ENCODE data around the gene MAP2K2.

Gene MAP2K2

GRCh38 chr19:4149518-4150288 lies 25.8 kb upstream of the MAP2K2 start:
- TF ChIP-seq TEAD4 (IDR thresholded peaks at IDR 0.05) = no peak

- TF ChIP-seq CREB1 (IDR thresholded peaks at IDR 0.05; ENCODE audit: low read depth) (no peak), FOXM1 (IDR thresholded peaks at IDR 0.05; ENCODE audit: borderline replicate concordance, low read depth) (no peak), NFIC (IDR thresholded peaks at IDR 0.05) (no peak), TAF1 (IDR thresholded peaks at IDR 0.05; ENCODE audit: low read depth) (no peak), MAX (IDR thresholded peaks at IDR 0.05) (no peak), REST (IDR thresholded peaks at IDR 0.05; ENCODE audit: low read depth) (no peak), EP300 (IDR thresholded peaks at IDR 0.05; ENCODE audit: borderline replicate concordance) (no peak), TCF12 (IDR thresholded peaks at IDR 0.05; ENCODE audit: low read depth) (no peak)
Measured at GRCh38 chr19:4144666-4145249, 20.8 kb upstream of the MAP2K2 start.

GRCh38 chr19:4140237-4140711 lies 16.4 kb upstream of the MAP2K2 start:
- TF ChIP-seq CREB1 (IDR thresholded peaks at IDR 0.05; ENCODE audit: low read depth) (no peak), MAX (IDR thresholded peaks at IDR 0.05) (no peak), TEAD4 (IDR thresholded peaks at IDR 0.05) (0 out of 2 replicates have a peak, but pooled peaks have one; percentile 18), RAD21 (IDR thresholded peaks at IDR 0.05; ENCODE audit: low read depth) (peak; percentile 68), TCF12 (IDR thresholded peaks at IDR 0.05; ENCODE audit: low read depth) (no peak), ZBTB7A (IDR thresholded peaks at IDR 0.05; ENCODE audit: low read depth) (0 out of 2 replicates have a peak, but pooled peaks have one; percentile 32), FOXM1 (IDR thresholded peaks at IDR 0.05; ENCODE audit: borderline replicate concordance, low read depth) (no peak)

GRCh38 chr19:4139614-4140236 lies 15.8 kb upstream of the MAP2K2 start:
- TF ChIP-seq ZBTB7A (IDR thresholded peaks at IDR 0.05; ENCODE audit: low read depth) (no peak), RAD21 (IDR thresholded peaks at IDR 0.05; ENCODE audit: low read depth) (peak; percentile 67), CEBPB (IDR thresholded peaks at IDR 0.05) (no peak)

GRCh38 chr19:4138445-4138844 lies 14.5 kb upstream of the MAP2K2 start:
- no peak for TF ChIP-seq YY1 (IDR thresholded peaks at IDR 0.05; ENCODE audit: low read depth)
- TF ChIP-seq MAX (IDR thresholded peaks at IDR 0.05) = no peak
- TF ChIP-seq CEBPB (IDR thresholded peaks at IDR 0.05) = no peak
- no peak for TF ChIP-seq REST (IDR thresholded peaks at IDR 0.05; ENCODE audit: low read depth)
- no peak for TF ChIP-seq TEAD4 (IDR thresholded peaks at IDR 0.05)

GRCh38 chr19:4136680-4137088 lies 12.8 kb upstream of the MAP2K2 start:
- TF ChIP-seq ZBTB7A (IDR thresholded peaks at IDR 0.05; ENCODE audit: low read depth) (no peak), FOXM1 (IDR thresholded peaks at IDR 0.05; ENCODE audit: borderline replicate concordance, low read depth) (no peak), YY1 (IDR thresholded peaks at IDR 0.05; ENCODE audit: low read depth) (no peak), NFIC (IDR thresholded peaks at IDR 0.05) (no peak), USF1 (IDR thresholded peaks at IDR 0.05) (no peak), TCF12 (IDR thresholded peaks at IDR 0.05; ENCODE audit: low read depth) (no peak), EP300 (IDR thresholded peaks at IDR 0.05; ENCODE audit: borderline replicate concordance) (no peak), CEBPB (IDR thresholded peaks at IDR 0.05) (no peak), REST (IDR thresholded peaks at IDR 0.05; ENCODE audit: low read depth) (no peak), CREB1 (IDR thresholded peaks at IDR 0.05; ENCODE audit: low read depth) (no peak)

Data from Ishikawa (cell line).